ENCODE data around the gene STPG2. TPM values are rescaled to one million over a fixed set of nuclear protein-coding genes. Genes with fewer than 3 reads are reported as not detected.

Gene STPG2
- total RNA-seq, 4 donors from 2014 or later = 0.42 TPM; not detected in 3

- in situ Hi-C loops (cut with MboI; ENCODE audit: low sequenced_read_pairs in 4 of 4) (no loop called here), intact Hi-C loops (cut with DNase I; ENCODE audit: low total_unique reads) (no loop called here)
- no peak for TF ChIP-seq POLR2A (IDR thresholded peaks at IDR 0.05)
- TF ChIP-seq CTCF (IDR thresholded peaks at IDR 0.05 in 4 of 5, conservative IDR thresholded peaks at IDR 0.05 in 1 of 5) = no peak
- H3K9me3 ChIP-seq = no peaks in the 10 kb centered on the region
- ATAC-seq = no peak
- H3K4me1 ChIP-seq = no peaks in the 10 kb centered on the region
- no peak overlapping the region for H3K4me3 ChIP-seq
- H3K27me3 ChIP-seq = no peaks in the 10 kb centered on the region
- no peaks in the 10 kb centered on the region for H3K36me3 ChIP-seq
- DNase-seq = no peak
- H3K27ac ChIP-seq = no peak overlapping the region
These were observed 553.6 kb downstream of the STPG2 start for GRCh38 chr4:97589481-97590196.

- TF ChIP-seq CTCF (IDR thresholded peaks at IDR 0.05 in 4 of 5, conservative IDR thresholded peaks at IDR 0.05 in 1 of 5) (no peak), POLR2A (IDR thresholded peaks at IDR 0.05) (no peak)
- no peaks in the 10 kb centered on the region for H3K4me1 ChIP-seq
- no peak for ATAC-seq
- no peak overlapping the region for H3K27ac ChIP-seq
- in situ Hi-C loops (cut with MboI; ENCODE audit: low sequenced_read_pairs in 4 of 4) (no loop called here), intact Hi-C loops (cut with DNase I; ENCODE audit: low total_unique reads) (no loop called here)
- no peaks in the 10 kb centered on the region for H3K27me3 ChIP-seq
- no peak for DNase-seq
- no peak overlapping the region for H3K4me3 ChIP-seq
- no peaks in the 10 kb centered on the region for H3K9me3 ChIP-seq
- H3K36me3 ChIP-seq = no peaks in the 10 kb centered on the region
These were observed 555.4 kb downstream of the STPG2 start for GRCh38 chr4:97587912-97588311.

GRCh38 chr4:97585274-97585673 is 558.0 kb downstream of the STPG2 start:
- Histone ChIP-seq H3K27me3 (no peaks in the 10 kb centered on the region), H3K27ac (no peak overlapping the region), H3K4me1 (no peaks in the 10 kb centered on the region), H3K36me3 (no peaks in the 10 kb centered on the region), H3K9me3 (no peaks in the 10 kb centered on the region), H3K4me3 (no peak overlapping the region)
- intact Hi-C loops (cut with DNase I; ENCODE audit: low total_unique reads) = no loop called here
- no peak for TF ChIP-seq CTCF (IDR thresholded peaks at IDR 0.05 in 4 of 5, conservative IDR thresholded peaks at IDR 0.05 in 1 of 5)
- no peak for TF ChIP-seq POLR2A (IDR thresholded peaks at IDR 0.05)
- in situ Hi-C loops (cut with MboI; ENCODE audit: low sequenced_read_pairs in 4 of 4) = no loop called here
- DNase-seq = no peak
- ATAC-seq = no peak

GRCh38 chr4:97582890-97583289 is 560.4 kb downstream of the STPG2 start:
- Histone ChIP-seq H3K27ac (no peak overlapping the region), H3K27me3 (no peaks in the 10 kb centered on the region), H3K4me3 (no peak overlapping the region), H3K9me3 (no peaks in the 10 kb centered on the region), H3K4me1 (no peaks in the 10 kb centered on the region), H3K36me3 (no peaks in the 10 kb centered on the region)
- in situ Hi-C loops (cut with MboI; ENCODE audit: low sequenced_read_pairs in 4 of 4) (no loop called here), intact Hi-C loops (cut with DNase I; ENCODE audit: low total_unique reads) (no loop called here)
- DNase-seq (no peak), ATAC-seq (no peak)
- TF ChIP-seq CTCF (IDR thresholded peaks at IDR 0.05 in 4 of 5, conservative IDR thresholded peaks at IDR 0.05 in 1 of 5) = no peak
- no peak for TF ChIP-seq POLR2A (IDR thresholded peaks at IDR 0.05)

GRCh38 chr4:97577004-97577403 is 566.3 kb downstream of the STPG2 start:
- Histone ChIP-seq H3K27ac (no peak overlapping the region), H3K4me3 (no peak overlapping the region), H3K27me3 (no peaks in the 10 kb centered on the region), H3K9me3 (no peaks in the 10 kb centered on the region), H3K36me3 (no peaks in the 10 kb centered on the region), H3K4me1 (no peaks in the 10 kb centered on the region)
- intact Hi-C loops (cut with DNase I; ENCODE audit: low total_unique reads) = no loop called here
- no peak for TF ChIP-seq CTCF (IDR thresholded peaks at IDR 0.05 in 4 of 5, conservative IDR thresholded peaks at IDR 0.05 in 1 of 5)
- no peak for TF ChIP-seq POLR2A (IDR thresholded peaks at IDR 0.05)
- DNase-seq (no peak), ATAC-seq (no peak)
- in situ Hi-C loops (cut with MboI; ENCODE audit: low sequenced_read_pairs in 4 of 4) = no loop called here
